Mesodermal cell (in vitro differentiated cells): ENCODE results near the gene KRTAP5-10.
"Not testable (repeated sequence)": the region's sequence is repeated elsewhere in the genome, so short reads cannot be mapped to it uniquely, and the experiment has no call there.

Source experiments
- H3K27ac ChIP-seq: 2 replicates; pipeline ENCODE4 v1.7.0; 2013; ENCODE audit warnings: mild to moderate bottlenecking, low read depth, low read length, moderate library complexity; ENCODE audit not compliant: severe bottlenecking
- H3K36me3 ChIP-seq: 2 replicates; pipeline ENCODE4 v1.7.1; 2013; ENCODE audit warnings: mild to moderate bottlenecking, low read length, moderate library complexity; ENCODE audit not compliant: control insufficient read depth, insufficient read depth
- H3K4me1 ChIP-seq: one replicate; pipeline ENCODE4 v1.7.1; 2013; ENCODE audit warnings: mild to moderate bottlenecking, low read length; ENCODE audit not compliant: insufficient read depth, control insufficient read depth, poor library complexity, severe bottlenecking
- H3K4me3 ChIP-seq: 2 replicates; pipeline ENCODE4 v1.7.0; 2013; ENCODE audit warnings: low read length, control low read depth, mild to moderate bottlenecking; ENCODE audit not compliant: insufficient read depth, poor library complexity, severe bottlenecking; ENCODE audit errors: extremely low read depth
- H3K9me3 ChIP-seq: 2 replicates; pipeline ENCODE4 v1.7.1; 2013; ENCODE audit warnings: mild to moderate bottlenecking, low read length, moderate library complexity; ENCODE audit not compliant: control insufficient read depth
- WGBS, 2 experiments: methylation state at CpG; one replicate each; pipeline ENCODE4 v1.1.5; 2013; ENCODE audit warnings: missing lambda C conversion rate in 2 of 2; ENCODE audit not compliant: insufficient coverage in 2 of 2; 5-methylcytosine and 5-hydroxymethylcytosine counted together

KRTAP5-10 gene

DNA sequence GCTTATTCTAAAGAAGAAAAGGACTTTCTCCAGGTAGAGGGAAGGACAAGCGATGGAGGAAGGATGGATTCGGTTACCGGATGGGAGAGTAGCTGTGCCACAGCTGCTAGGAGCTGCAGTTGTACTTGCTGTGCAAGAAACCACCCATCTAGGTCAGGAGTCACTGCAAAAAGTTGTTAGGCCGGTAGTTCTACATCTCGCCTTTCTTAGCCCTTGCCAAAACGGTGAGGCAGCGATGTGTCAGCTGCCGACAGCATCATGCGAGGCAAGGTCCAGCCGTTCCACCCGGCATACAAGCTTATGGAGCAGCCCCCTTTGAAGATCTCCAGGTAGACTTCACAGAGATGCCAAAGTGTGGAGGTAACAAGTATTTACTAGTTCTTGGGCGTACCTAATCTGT, 49.6 kb downstream of the KRTAP5-10 start:
- H3K27ac ChIP-seq, H3K36me3 ChIP-seq, H3K4me3 ChIP-seq, H3K9me3 ChIP-seq, H3K4me1 ChIP-seq: not testable (repeated sequence)
- WGBS, 2 experiments = 83 to 89% methylated on average over 4 to 5 of the region's 12 CpGs
